Measurements from ENCODE around the gene MTOR. TPM values are rescaled to one million over a fixed set of nuclear protein-coding genes. Genes with fewer than 3 reads are reported as not detected.

MTOR gene
- total and polyA plus RNA-seq, 2 donors (not counting 3 experiments of a cell fraction or from before 2014, with no cell fraction given), result 33.5 to 50.4 TPM

DNA sequence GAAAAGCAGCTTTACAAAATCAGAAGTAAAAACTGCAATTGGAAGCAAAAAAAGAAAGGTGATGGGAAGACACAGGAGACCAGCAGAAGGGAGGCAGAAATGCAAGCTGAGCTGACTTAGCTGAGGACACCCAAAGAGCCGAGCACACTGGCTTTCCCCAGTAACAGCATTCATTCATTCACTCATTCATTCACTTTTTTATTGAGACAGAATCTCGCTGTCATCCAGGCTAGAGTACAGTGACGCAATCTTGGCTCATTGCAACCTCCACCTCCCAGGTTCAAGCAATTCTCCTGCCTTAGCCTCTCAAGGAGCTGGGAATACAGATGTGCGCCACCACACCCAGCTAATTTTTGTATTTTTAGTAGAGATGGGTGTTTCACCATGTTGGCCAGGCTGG lies 65.0 kb downstream of the MTOR start:
- intact Hi-C loops (cut with micrococcal nuclease), result no loop called here
- Histone ChIP-seq H3K4me2 (ENCODE audit: insufficient read depth, low read length) (no peak overlapping the region), H2AFZ (ENCODE audit: low read depth, low read length) (no peak overlapping the region), H3K4me1 (ENCODE audit: control insufficient read depth, extremely low read depth, insufficient read depth, low read length) (peaks cover 4% of the 10 kb centered on the region), H4K20me1 (replicated peaks; ENCODE audit: control insufficient read depth, extremely low read depth, insufficient read depth, low read length) (no peaks in the 10 kb centered on the region), H3K27me3 (ENCODE audit: control insufficient read depth in 2 of 2, insufficient read depth in 2 of 2, low read length in 2 of 2) (no peaks in the 10 kb centered on the region), H3K4me3 (replicated peaks in 1 of 3; ENCODE audit: insufficient read depth in 1 of 3, low read depth in 1 of 3, low read length in 3 of 3) (no peak overlapping the region), H3K27ac (ENCODE audit: insufficient read depth, low read depth, low read length) (no peak overlapping the region), H3K9me1 (replicated peaks; ENCODE audit: control insufficient read depth, extremely low read depth, insufficient read depth, low read length) (no peaks in the 10 kb centered on the region), H3K9ac (replicated peaks; ENCODE audit: extremely low read depth, insufficient read depth, low read length) (no peak overlapping the region), H3K9me3 (replicated peaks; ENCODE audit: control insufficient read depth, insufficient read depth, low read length) (no peaks in the 10 kb centered on the region), H3K79me2 (ENCODE audit: control insufficient read depth, insufficient read depth, low read length) (no peaks in the 10 kb centered on the region), H3K36me3 (ENCODE audit: control insufficient read depth in 2 of 2, extremely low read depth in 1 of 2, insufficient read depth in 2 of 2, low read length in 2 of 2) (peaks cover 6 to 17% of the 10 kb centered on the region in 2 experiments)
- FAIRE-seq, result no peak
- CTCF ChIA-PET, result interaction anchor here (1.4 to 2.3 kb wide), 3 partner anchors 10 to 160 kb away, joined by 3 to 7 read pairs (median 4); no protein-coding TSS in a partner anchor
- no peak for DNase-seq (ENCODE audit: low read depth, low spot score)
- POLR2A ChIA-PET, result no interaction called here
- TF ChIP-seq, protein P1, sequence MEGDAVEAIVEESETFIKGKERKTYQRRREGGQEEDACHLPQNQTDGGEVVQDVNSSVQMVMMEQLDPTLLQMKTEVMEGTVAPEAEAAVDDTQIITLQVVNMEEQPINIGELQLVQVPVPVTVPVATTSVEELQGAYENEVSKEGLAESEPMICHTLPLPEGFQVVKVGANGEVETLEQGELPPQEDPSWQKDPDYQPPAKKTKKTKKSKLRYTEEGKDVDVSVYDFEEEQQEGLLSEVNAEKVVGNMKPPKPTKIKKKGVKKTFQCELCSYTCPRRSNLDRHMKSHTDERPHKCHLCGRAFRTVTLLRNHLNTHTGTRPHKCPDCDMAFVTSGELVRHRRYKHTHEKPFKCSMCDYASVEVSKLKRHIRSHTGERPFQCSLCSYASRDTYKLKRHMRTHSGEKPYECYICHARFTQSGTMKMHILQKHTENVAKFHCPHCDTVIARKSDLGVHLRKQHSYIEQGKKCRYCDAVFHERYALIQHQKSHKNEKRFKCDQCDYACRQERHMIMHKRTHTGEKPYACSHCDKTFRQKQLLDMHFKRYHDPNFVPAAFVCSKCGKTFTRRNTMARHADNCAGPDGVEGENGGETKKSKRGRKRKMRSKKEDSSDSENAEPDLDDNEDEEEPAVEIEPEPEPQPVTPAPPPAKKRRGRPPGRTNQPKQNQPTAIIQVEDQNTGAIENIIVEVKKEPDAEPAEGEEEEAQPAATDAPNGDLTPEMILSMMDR (IDR thresholded peaks at IDR 0.05; ENCODE audit: extremely low read depth in 1 of 2, insufficient read depth in 1 of 2, low read depth in 1 of 2, low read length in 2 of 2), result no peak
- TF ChIP-seq EZH2 (IDR thresholded peaks at IDR 0.05; ENCODE audit: borderline replicate concordance, low read depth, low read length, severe bottlenecking) (no peak), MYC (IDR thresholded peaks at IDR 0.05; ENCODE audit: low read depth, low read length) (no peak), POLR2A (IDR thresholded peaks at IDR 0.05; ENCODE audit: low read depth, low read length) (no peak), FOS (IDR thresholded peaks at IDR 0.05; ENCODE audit: borderline replicate concordance, insufficient read depth, low read length) (no peak)
- dilution Hi-C loops (cut with MboI; ENCODE audit: extremely low pct_ligation_motif_present, low sequenced_read_pairs), result no loop called here
- no TSS peak for BruUV-seq (replicated peaks)

DNA sequence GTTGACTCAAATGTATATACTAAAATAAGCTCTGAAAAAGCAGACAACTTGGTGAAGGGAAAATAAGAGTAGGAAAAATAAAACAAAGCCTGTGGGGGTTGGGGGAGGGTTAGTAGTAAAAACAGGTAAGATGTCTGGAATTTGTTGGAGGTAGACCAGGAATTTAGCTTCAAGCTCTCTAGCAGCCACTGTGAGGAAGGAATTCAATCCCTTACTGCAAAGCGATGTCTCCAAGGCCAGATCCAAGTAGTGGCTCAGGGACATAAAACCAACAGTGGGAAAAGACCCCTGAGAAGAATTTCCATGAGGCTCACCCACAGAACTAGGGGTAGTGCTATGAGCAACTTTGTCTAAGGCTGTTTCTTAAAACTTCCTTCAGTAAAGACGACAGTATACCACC lies 65.4 kb downstream of the MTOR start:
- POLR2A ChIA-PET, result no interaction called here
- dilution Hi-C loops (cut with MboI; ENCODE audit: extremely low pct_ligation_motif_present, low sequenced_read_pairs), result no loop called here
- H3K36me3 ChIP-seq (ENCODE audit: control insufficient read depth in 2 of 2, extremely low read depth in 1 of 2, insufficient read depth in 2 of 2, low read length in 2 of 2), result peaks cover 6 to 19% of the 10 kb centered on the region in 2 experiments

More for the DNA sequence above, 65.4 kb downstream of the MTOR start:
- Histone ChIP-seq H2AFZ (ENCODE audit: low read depth, low read length) (no peak overlapping the region), H3K4me3 (replicated peaks in 1 of 3; ENCODE audit: insufficient read depth in 1 of 3, low read depth in 1 of 3, low read length in 3 of 3) (no peak overlapping the region), H3K9me3 (replicated peaks; ENCODE audit: control insufficient read depth, insufficient read depth, low read length) (no peaks in the 10 kb centered on the region), H3K9ac (replicated peaks; ENCODE audit: extremely low read depth, insufficient read depth, low read length) (no peak overlapping the region), H3K4me2 (ENCODE audit: insufficient read depth, low read length) (no peak overlapping the region), H3K79me2 (ENCODE audit: control insufficient read depth, insufficient read depth, low read length) (no peaks in the 10 kb centered on the region), H3K9me1 (replicated peaks; ENCODE audit: control insufficient read depth, extremely low read depth, insufficient read depth, low read length) (no peaks in the 10 kb centered on the region), H3K27ac (ENCODE audit: insufficient read depth, low read depth, low read length) (no peak overlapping the region), H3K4me1 (ENCODE audit: control insufficient read depth, extremely low read depth, insufficient read depth, low read length) (peaks cover 4% of the 10 kb centered on the region), H4K20me1 (replicated peaks; ENCODE audit: control insufficient read depth, extremely low read depth, insufficient read depth, low read length) (no peaks in the 10 kb centered on the region), H3K27me3 (ENCODE audit: control insufficient read depth in 2 of 2, insufficient read depth in 2 of 2, low read length in 2 of 2) (no peaks in the 10 kb centered on the region)
- intact Hi-C loops (cut with micrococcal nuclease), result no loop called here
- no peak for FAIRE-seq
- no TSS peak for BruUV-seq (replicated peaks)
- CTCF ChIA-PET, result interaction anchor here (1.4 to 2.3 kb wide), 3 partner anchors 10 to 159 kb away, joined by 3 to 7 read pairs (median 4); no protein-coding TSS in a partner anchor
- DNase-seq (ENCODE audit: low read depth, low spot score), result peak; percentile 33
- TF ChIP-seq, protein P1 (IDR thresholded peaks at IDR 0.05; ENCODE audit: extremely low read depth in 1 of 2, insufficient read depth in 1 of 2, low read depth in 1 of 2, low read length in 2 of 2), result no peak
- TF ChIP-seq JUN (IDR thresholded peaks at IDR 0.05; ENCODE audit: borderline replicate concordance, insufficient read depth, insufficient read length, low read depth), result no peak
- no peak for TF ChIP-seq FOS (IDR thresholded peaks at IDR 0.05; ENCODE audit: borderline replicate concordance, insufficient read depth, low read length)
- no peak for TF ChIP-seq EZH2 (IDR thresholded peaks at IDR 0.05; ENCODE audit: borderline replicate concordance, low read depth, low read length, severe bottlenecking)
- TF ChIP-seq POLR2A (IDR thresholded peaks at IDR 0.05; ENCODE audit: low read depth, low read length), result no peak
- no peak for TF ChIP-seq MYC (IDR thresholded peaks at IDR 0.05; ENCODE audit: low read depth, low read length)
- TF ChIP-seq, protein P2, sequence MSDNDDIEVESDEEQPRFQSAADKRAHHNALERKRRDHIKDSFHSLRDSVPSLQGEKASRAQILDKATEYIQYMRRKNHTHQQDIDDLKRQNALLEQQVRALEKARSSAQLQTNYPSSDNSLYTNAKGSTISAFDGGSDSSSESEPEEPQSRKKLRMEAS (IDR thresholded peaks at IDR 0.05; ENCODE audit: insufficient read depth, insufficient read length), result no peak
- no peak for TF ChIP-seq POLR2AphosphoS5 (IDR thresholded peaks at IDR 0.05; ENCODE audit: insufficient read depth, low read depth, low read length)
- no peak for TF ChIP-seq GATA2 (IDR thresholded peaks at IDR 0.05; ENCODE audit: insufficient read depth, insufficient read length, low read depth, low read length)

Data from endothelial cell of umbilical vein (primary cell).